CD4-positive, alpha-beta T cell treated with Interferon gamma for 1 hour (primary cell): Measurements from ENCODE around the gene NARS2.
"Not testable (repeated sequence)": the region's sequence is repeated elsewhere in the genome, so short reads cannot be mapped to it uniquely, and the experiment has no call there.

ENCODE experiments used
- DNase-seq: peaks from one replicate; pipeline ENCODE4 v3.0.0-alpha.2; 2020

Gene NARS2

GRCh38 chr11:78474451-78474850, 100.2 kb downstream of the NARS2 start:
- DNase-seq = no peak

GRCh38 chr11:78472905-78473304, 101.8 kb downstream of the NARS2 start:
- no peak for DNase-seq

GRCh38 chr11:78472382-78472781, 102.3 kb downstream of the NARS2 start:
- no peak for DNase-seq

- DNase-seq = no peak
These were observed 103.7 kb downstream of the NARS2 start for GRCh38 chr11:78470861-78471442.

- DNase-seq = no peak
These were observed 104.8 kb downstream of the NARS2 start for GRCh38 chr11:78469896-78470295.

GRCh38 chr11:78467931-78468330, 106.7 kb downstream of the NARS2 start:
- no peak for DNase-seq

GRCh38 chr11:78467370-78467769, 107.3 kb downstream of the NARS2 start:
- DNase-seq = no peak

GRCh38 chr11:78465169-78465942, 109.3 kb downstream of the NARS2 start:
- DNase-seq = peak; percentile 10

GRCh38 chr11:78464787-78465168, 109.9 kb downstream of the NARS2 start:
- not testable (repeated sequence) for DNase-seq

- no peak for DNase-seq
These were observed 114.2 kb downstream of the NARS2 start for GRCh38 chr11:78460471-78460870.

GRCh38 chr11:78459738-78460137, 114.9 kb downstream of the NARS2 start:
- no peak for DNase-seq

- no peak for DNase-seq
These were observed 117.2 kb downstream of the NARS2 start for GRCh38 chr11:78457448-78457847.

GRCh38 chr11:78453140-78453935, 121.3 kb downstream of the NARS2 start:
- no peak for DNase-seq

- no peak for DNase-seq
These were observed 123.1 kb downstream of the NARS2 start for GRCh38 chr11:78451371-78452150.

- no peak for DNase-seq
These were observed 123.8 kb downstream of the NARS2 start for GRCh38 chr11:78450866-78451265.

- no peak for DNase-seq
These were observed 124.8 kb downstream of the NARS2 start for GRCh38 chr11:78449866-78450265.

GRCh38 chr11:78446210-78446609, 128.5 kb downstream of the NARS2 start:
- DNase-seq = no peak

- no peak for DNase-seq
These were observed 129.9 kb downstream of the NARS2 start for GRCh38 chr11:78444726-78445125.

- no peak for DNase-seq
These were observed 132.7 kb downstream of the NARS2 start for GRCh38 chr11:78441956-78442355.

GRCh38 chr11:78438298-78438975, 136.2 kb downstream of the NARS2 start:
- no peak for DNase-seq

GRCh38 chr11:78432956-78433355, 141.7 kb downstream of the NARS2 start:
- DNase-seq = no peak

GRCh38 chr11:78432058-78432515, 142.6 kb downstream of the NARS2 start:
- DNase-seq = no peak
